Measurements from ENCODE around the gene SHB.

- TF ChIP-seq POLR2A (IDR thresholded peaks at IDR 0.05) = no peak
- no peak for TF ChIP-seq CTCF (IDR thresholded peaks at IDR 0.05)
These were observed 27.3 kb upstream of the SHB start for GRCh38 chr9:38096238-38096805.
